Fibroblast of skin of left biceps (primary cell): Measurements from ENCODE around the gene OR52E2.
"Not testable (repeated sequence)": the region's sequence is repeated elsewhere in the genome, so short reads cannot be mapped to it uniquely, and the experiment has no call there.

Source experiments
- DNase-seq, 2 experiments: peaks; one replicate each; pipeline ENCODE4 v3.0.0-alpha.2; 2013; ENCODE audit warnings: low read depth in 2 of 2

OR52E2 gene

GRCh38 chr11:5059391-5059790 is at the start of gene OR52E2:
Gene OR52E2 (minus strand): TSS chr11:5059627. CDS start chr11:5059627, 0 bp downstream.
- no peak for DNase-seq

GRCh38 chr11:5107285-5107684 is 47.9 kb upstream of the OR52E2 start:
- no peak for DNase-seq

GRCh38 chr11:5103066-5103465 is 43.6 kb upstream of the OR52E2 start:
- DNase-seq, result no peak

GRCh38 chr11:5102246-5102645 is 42.8 kb upstream of the OR52E2 start:
- no peak for DNase-seq

- no peak for DNase-seq
Observed at GRCh38 chr11:5096011-5096410, 36.6 kb upstream of the OR52E2 start.

GRCh38 chr11:5092821-5093585 is 33.6 kb upstream of the OR52E2 start:
- DNase-seq, result peak; percentile 3 to 7

GRCh38 chr11:5090668-5091067 is 31.2 kb upstream of the OR52E2 start:
- DNase-seq, result no peak

GRCh38 chr11:5088556-5088955 is 29.1 kb upstream of the OR52E2 start:
- DNase-seq, result no peak

GRCh38 chr11:5083602-5084001 is 24.2 kb upstream of the OR52E2 start:
- no peak for DNase-seq

- DNase-seq, result no peak
Observed at GRCh38 chr11:5081405-5081804, 22.0 kb upstream of the OR52E2 start.

- DNase-seq, result no peak
Observed at GRCh38 chr11:5071799-5072198, 12.4 kb upstream of the OR52E2 start.

GRCh38 chr11:5069272-5069671 is 9.8 kb upstream of the OR52E2 start, which contains the start of gene OR52E1:
Gene OR52E1 (plus strand): TSS chr11:5069572.
- no peak for DNase-seq

- DNase-seq, result no peak
Observed at GRCh38 chr11:5065027-5065426, 5.6 kb upstream of the OR52E2 start.

- not testable (repeated sequence) for DNase-seq
Observed at GRCh38 chr11:5058679-5059078, 748 bp downstream of the OR52E2 start.

GRCh38 chr11:5046754-5047330 is 12.6 kb downstream of the OR52E2 start:
- DNase-seq, result no peak

- DNase-seq, result no peak
Observed at GRCh38 chr11:5046226-5046625, 13.2 kb downstream of the OR52E2 start, which contains the start of gene OR52J3. Gene OR52J3 (plus strand): TSS chr11:5046526. CDS start chr11:5046526, 0 bp downstream.

GRCh38 chr11:5043380-5043779 is 16.0 kb downstream of the OR52E2 start:
- peak; percentile 14 to 23 for DNase-seq

GRCh38 chr11:5042091-5042490 is 17.3 kb downstream of the OR52E2 start:
- DNase-seq, result no peak

GRCh38 chr11:5040876-5041275 is 18.6 kb downstream of the OR52E2 start:
- DNase-seq, result no peak

- no peak for DNase-seq
Observed at GRCh38 chr11:5038341-5038740, 21.1 kb downstream of the OR52E2 start.

- DNase-seq, result no peak
Observed at GRCh38 chr11:5037926-5038325, 21.5 kb downstream of the OR52E2 start.

GRCh38 chr11:5036669-5037068 is 22.8 kb downstream of the OR52E2 start:
- no peak for DNase-seq

GRCh38 chr11:5021996-5022395 is 37.4 kb downstream of the OR52E2 start:
- DNase-seq, result no peak
